GM18526 (cell line): Measurements from ENCODE around the gene PAK5.

ENCODE experiments used
- POLR2A ChIP-seq: IDR thresholded peaks from 3 replicates; pipeline ENCODE4 v1.6.1; 2011; ENCODE audit not compliant: insufficient read length; ENCODE audit errors: extremely low read depth

The PAK5 gene

GRCh38 chr20:9672027-9672426 lies 166.8 kb downstream of the PAK5 start:
- no peak for TF ChIP-seq POLR2A

GRCh38 chr20:9668381-9668780 lies 170.5 kb downstream of the PAK5 start:
- no peak for TF ChIP-seq POLR2A

GRCh38 chr20:9663423-9663822 lies 175.5 kb downstream of the PAK5 start:
- no peak for TF ChIP-seq POLR2A

- no peak for TF ChIP-seq POLR2A
Observed at GRCh38 chr20:9660236-9660868, 178.5 kb downstream of the PAK5 start.

GRCh38 chr20:9647741-9648140 lies 191.1 kb downstream of the PAK5 start:
- TF ChIP-seq POLR2A = no peak

- no peak for TF ChIP-seq POLR2A
Observed at GRCh38 chr20:9646375-9646774, 192.5 kb downstream of the PAK5 start.

- TF ChIP-seq POLR2A = no peak
Observed at GRCh38 chr20:9642882-9643281, 196.0 kb downstream of the PAK5 start.

GRCh38 chr20:9637889-9638288 lies 201.0 kb downstream of the PAK5 start:
- no peak for TF ChIP-seq POLR2A

- TF ChIP-seq POLR2A = no peak
Observed at GRCh38 chr20:9635750-9636149, 203.1 kb downstream of the PAK5 start.

GRCh38 chr20:9634327-9634726 lies 204.5 kb downstream of the PAK5 start:
- TF ChIP-seq POLR2A = no peak

GRCh38 chr20:9632991-9633390 lies 205.9 kb downstream of the PAK5 start:
- no peak for TF ChIP-seq POLR2A

- no peak for TF ChIP-seq POLR2A
Observed at GRCh38 chr20:9632265-9632664, 206.6 kb downstream of the PAK5 start.

- no peak for TF ChIP-seq POLR2A
Observed at GRCh38 chr20:9630554-9630953, 208.3 kb downstream of the PAK5 start.

GRCh38 chr20:9629831-9630230 lies 209.0 kb downstream of the PAK5 start:
- TF ChIP-seq POLR2A = no peak

GRCh38 chr20:9628589-9628988 lies 210.3 kb downstream of the PAK5 start:
- TF ChIP-seq POLR2A = no peak

- TF ChIP-seq POLR2A = no peak
Observed at GRCh38 chr20:9628141-9628540, 210.7 kb downstream of the PAK5 start.

GRCh38 chr20:9627219-9627618 lies 211.7 kb downstream of the PAK5 start:
- TF ChIP-seq POLR2A = no peak
